ENCODE data around the gene TMPRSS7.
A peak's percentile ranks its signal among the peaks of the same experiment; 100 is the strongest.

GRCh38 chr3:112043621-112044201 is 9.2 kb downstream of the TMPRSS7 start:
- TF ChIP-seq RAD21 (IDR thresholded peaks at IDR 0.05 in 1 of 2, conservative IDR thresholded peaks at IDR 0.05 in 1 of 2; ENCODE audit: low read depth in 2 of 2, low read length in 2 of 2): peak; percentile 81 to 86
- no peak for TF ChIP-seq POLR2A (IDR thresholded peaks at IDR 0.05; ENCODE audit: control extremely low read depth in 1 of 2, low read depth in 2 of 2, low read length in 2 of 2)
- no peak for TF ChIP-seq SRF (IDR thresholded peaks at IDR 0.05; ENCODE audit: low read depth, low read length)
- no peak for TF ChIP-seq GABPA (IDR thresholded peaks at IDR 0.05; ENCODE audit: borderline replicate concordance, insufficient read depth, low read length)
- TF ChIP-seq CTCF (IDR thresholded peaks at IDR 0.05; ENCODE audit: control extremely low read depth in 1 of 3, insufficient read depth in 1 of 3, low read depth in 1 of 3, low read length in 3 of 3): peak; percentile 76 to 82 (median 79)
